ENCODE measurements around the gene FAR1.

FAR1 gene

GRCh38 chr11:13680501-13681264, 12.2 kb downstream of the FAR1 start:
- no peak overlapping the region for H3K4me3 ChIP-seq
- DNase-seq (ENCODE audit: low spot score in 2 of 2) = no peak
- H3K9me3 ChIP-seq = no peaks in the 10 kb centered on the region
- H3K4me1 ChIP-seq = peaks cover 19% of the 10 kb centered on the region
- no peaks in the 10 kb centered on the region for H3K27me3 ChIP-seq (ENCODE audit: low read depth)
- no peaks in the 10 kb centered on the region for H3K36me3 ChIP-seq (replicated peaks)
- in situ Hi-C loops (cut with MboI; ENCODE audit: low sequenced_read_pairs) = no loop called here

GRCh38 chr11:13681446-13681845, 13.0 kb downstream of the FAR1 start:
- Histone ChIP-seq H3K36me3 (replicated peaks) (no peaks in the 10 kb centered on the region), H3K9me3 (no peaks in the 10 kb centered on the region), H3K4me3 (no peak overlapping the region), H3K4me1 (peaks cover 24% of the 10 kb centered on the region), H3K27me3 (ENCODE audit: low read depth) (no peaks in the 10 kb centered on the region)
- DNase-seq (ENCODE audit: low spot score in 2 of 2) = no peak
- in situ Hi-C loops (cut with MboI; ENCODE audit: low sequenced_read_pairs) = no loop called here

- H3K4me3 ChIP-seq = no peak overlapping the region
- H3K36me3 ChIP-seq (replicated peaks) = no peaks in the 10 kb centered on the region
- H3K4me1 ChIP-seq = peaks cover 24% of the 10 kb centered on the region
- in situ Hi-C loops (cut with MboI; ENCODE audit: low sequenced_read_pairs) = no loop called here
- H3K9me3 ChIP-seq = no peaks in the 10 kb centered on the region
- H3K27me3 ChIP-seq (ENCODE audit: low read depth) = no peaks in the 10 kb centered on the region
- no peak for DNase-seq (ENCODE audit: low spot score in 2 of 2)
Measured at GRCh38 chr11:13682212-13682611, 13.7 kb downstream of the FAR1 start.

- peaks cover 20% of the 10 kb centered on the region for H3K4me1 ChIP-seq
- no peaks in the 10 kb centered on the region for H3K9me3 ChIP-seq
- no peaks in the 10 kb centered on the region for H3K27me3 ChIP-seq (ENCODE audit: low read depth)
- in situ Hi-C loops (cut with MboI; ENCODE audit: low sequenced_read_pairs) = no loop called here
- peak in 1 of 2 experiments; percentile 64 for DNase-seq (ENCODE audit: low spot score in 2 of 2)
- no peaks in the 10 kb centered on the region for H3K36me3 ChIP-seq (replicated peaks)
- H3K4me3 ChIP-seq = no peak overlapping the region
Measured at GRCh38 chr11:13685461-13686108, 17.1 kb downstream of the FAR1 start.

GRCh38 chr11:13686776-13687175, 18.3 kb downstream of the FAR1 start:
- Histone ChIP-seq H3K36me3 (replicated peaks) (no peaks in the 10 kb centered on the region), H3K4me1 (peaks cover 20% of the 10 kb centered on the region), H3K9me3 (no peaks in the 10 kb centered on the region), H3K27me3 (ENCODE audit: low read depth) (no peaks in the 10 kb centered on the region), H3K4me3 (no peak overlapping the region)
- DNase-seq (ENCODE audit: low spot score in 2 of 2) = no peak
- in situ Hi-C loops (cut with MboI; ENCODE audit: low sequenced_read_pairs) = no loop called here

- Histone ChIP-seq H3K27me3 (ENCODE audit: low read depth) (no peaks in the 10 kb centered on the region), H3K9me3 (no peaks in the 10 kb centered on the region), H3K4me1 (peaks cover 20% of the 10 kb centered on the region), H3K4me3 (no peak overlapping the region), H3K36me3 (replicated peaks) (no peaks in the 10 kb centered on the region)
- DNase-seq (ENCODE audit: low spot score in 2 of 2) = no peak
- in situ Hi-C loops (cut with MboI; ENCODE audit: low sequenced_read_pairs) = no loop called here
Measured at GRCh38 chr11:13687271-13687670, 18.8 kb downstream of the FAR1 start.

- DNase-seq (ENCODE audit: low spot score in 2 of 2) = no peak
- peaks cover 13% of the 10 kb centered on the region for H3K36me3 ChIP-seq (replicated peaks)
- H3K4me1 ChIP-seq = peaks cover 8% of the 10 kb centered on the region; the same call in 1 of the 2 replicates
- in situ Hi-C loops (cut with MboI; ENCODE audit: low sequenced_read_pairs) = no loop called here
- no peaks in the 10 kb centered on the region for H3K9me3 ChIP-seq
- no peaks in the 10 kb centered on the region for H3K27me3 ChIP-seq (ENCODE audit: low read depth)
- H3K4me3 ChIP-seq = no peak overlapping the region
Measured at GRCh38 chr11:13691286-13691899, 22.9 kb downstream of the FAR1 start.

- Histone ChIP-seq H3K9me3 (no peaks in the 10 kb centered on the region), H3K4me1 (peaks cover 8% of the 10 kb centered on the region; the same call in 1 of the 2 replicates), H3K4me3 (no peak overlapping the region), H3K36me3 (replicated peaks) (peaks cover 21% of the 10 kb centered on the region), H3K27me3 (ENCODE audit: low read depth) (no peaks in the 10 kb centered on the region)
- DNase-seq (ENCODE audit: low spot score in 2 of 2) = no peak
- in situ Hi-C loops (cut with MboI; ENCODE audit: low sequenced_read_pairs) = no loop called here
Measured at GRCh38 chr11:13692172-13692571, 23.7 kb downstream of the FAR1 start.

GRCh38 chr11:13694115-13694514, 25.6 kb downstream of the FAR1 start:
- H3K4me1 ChIP-seq = peaks cover 8% of the 10 kb centered on the region; the same call in 1 of the 2 replicates
- no peaks in the 10 kb centered on the region for H3K9me3 ChIP-seq
- no peak overlapping the region for H3K4me3 ChIP-seq
- in situ Hi-C loops (cut with MboI; ENCODE audit: low sequenced_read_pairs) = no loop called here
- H3K36me3 ChIP-seq (replicated peaks) = peaks cover 29% of the 10 kb centered on the region
- no peak for DNase-seq (ENCODE audit: low spot score in 2 of 2)
- H3K27me3 ChIP-seq (ENCODE audit: low read depth) = no peaks in the 10 kb centered on the region

GRCh38 chr11:13695886-13696285, 27.4 kb downstream of the FAR1 start:
- DNase-seq (ENCODE audit: low spot score in 2 of 2) = no peak
- Histone ChIP-seq H3K27me3 (ENCODE audit: low read depth) (no peaks in the 10 kb centered on the region), H3K36me3 (replicated peaks) (peaks cover 33% of the 10 kb centered on the region), H3K4me1 (peaks cover 11% of the 10 kb centered on the region; the same call in 1 of the 2 replicates), H3K9me3 (no peaks in the 10 kb centered on the region), H3K4me3 (no peak overlapping the region)
- in situ Hi-C loops (cut with MboI; ENCODE audit: low sequenced_read_pairs) = no loop called here

- Histone ChIP-seq H3K4me3 (no peak overlapping the region), H3K9me3 (no peaks in the 10 kb centered on the region), H3K36me3 (replicated peaks) (peaks cover 44% of the 10 kb centered on the region), H3K4me1 (peaks cover 9% of the 10 kb centered on the region; the same call in 1 of the 2 replicates), H3K27me3 (ENCODE audit: low read depth) (no peaks in the 10 kb centered on the region)
- in situ Hi-C loops (cut with MboI; ENCODE audit: low sequenced_read_pairs) = no loop called here
- DNase-seq (ENCODE audit: low spot score in 2 of 2) = no peak
Measured at GRCh38 chr11:13697710-13698109, 29.2 kb downstream of the FAR1 start.

GRCh38 chr11:13698132-13698531, 29.7 kb downstream of the FAR1 start:
- in situ Hi-C loops (cut with MboI; ENCODE audit: low sequenced_read_pairs) = no loop called here
- Histone ChIP-seq H3K27me3 (ENCODE audit: low read depth) (no peaks in the 10 kb centered on the region), H3K4me3 (no peak overlapping the region), H3K36me3 (replicated peaks) (peaks cover 47% of the 10 kb centered on the region), H3K4me1 (peaks cover 5% of the 10 kb centered on the region; the same call in 1 of the 2 replicates), H3K9me3 (no peaks in the 10 kb centered on the region)
- no peak for DNase-seq (ENCODE audit: low spot score in 2 of 2)

- in situ Hi-C loops (cut with MboI; ENCODE audit: low sequenced_read_pairs) = no loop called here
- DNase-seq (ENCODE audit: low spot score in 2 of 2) = no peak
- no peak overlapping the region for H3K4me3 ChIP-seq
- 0 out of 2 replicates have a peak, but pooled peaks cover 3% of the 10 kb centered on the region for H3K4me1 ChIP-seq
- no peaks in the 10 kb centered on the region for H3K9me3 ChIP-seq
- peaks cover 47% of the 10 kb centered on the region for H3K36me3 ChIP-seq (replicated peaks)
- no peaks in the 10 kb centered on the region for H3K27me3 ChIP-seq (ENCODE audit: low read depth)
Measured at GRCh38 chr11:13699041-13699440, 30.6 kb downstream of the FAR1 start.

GRCh38 chr11:13699870-13700269, 31.4 kb downstream of the FAR1 start:
- H3K36me3 ChIP-seq (replicated peaks) = peaks cover 46% of the 10 kb centered on the region

More at GRCh38 chr11:13699870-13700269, 31.4 kb downstream of the FAR1 start:
- H3K9me3 ChIP-seq = no peaks in the 10 kb centered on the region
- peaks cover 4% of the 10 kb centered on the region for H3K4me1 ChIP-seq
- no peak overlapping the region for H3K4me3 ChIP-seq
- DNase-seq (ENCODE audit: low spot score in 2 of 2) = no peak
- in situ Hi-C loops (cut with MboI; ENCODE audit: low sequenced_read_pairs) = no loop called here
- H3K27me3 ChIP-seq (ENCODE audit: low read depth) = no peaks in the 10 kb centered on the region
